Measurements from ENCODE around the gene IMPA2.
"Not testable (repeated sequence)": the region's sequence is repeated elsewhere in the genome, so short reads cannot be mapped to it uniquely, and the experiment has no call there.

IMPA2 gene

GRCh38 chr18:12030670-12031069 is 49.4 kb downstream of the IMPA2 start:
- no peak for DNase-seq

GRCh38 chr18:12031181-12031580 is 49.9 kb downstream of the IMPA2 start:
- no peak for DNase-seq

- DNase-seq: no peak
Observed at GRCh38 chr18:12031846-12032245, 50.5 kb downstream of the IMPA2 start.

- no peak for DNase-seq
Observed at GRCh38 chr18:12032786-12033642, 51.7 kb downstream of the IMPA2 start.

DNA sequence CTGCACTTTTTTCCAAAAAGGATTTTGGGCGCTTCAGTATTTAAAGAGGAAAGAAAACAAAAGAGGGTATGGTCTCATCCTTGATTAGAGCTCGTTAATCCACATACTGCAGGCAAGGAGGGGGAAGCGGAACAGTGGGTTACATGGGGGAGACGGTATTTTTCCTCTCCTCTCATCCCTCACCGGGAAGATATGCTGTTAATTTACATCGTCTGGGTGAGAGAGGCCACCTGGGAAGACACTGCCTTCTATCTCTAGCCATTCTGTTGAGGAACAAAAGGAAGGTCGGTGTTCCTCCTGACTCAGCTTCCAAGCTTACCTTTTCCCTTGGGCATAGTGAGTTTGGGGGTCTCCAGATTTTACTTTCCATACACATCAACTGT is 52.3 kb downstream of the IMPA2 start:
- no peak for DNase-seq

GRCh38 chr18:12034241-12035100 is 53.2 kb downstream of the IMPA2 start:
- peak; percentile 38 for DNase-seq

- DNase-seq: no peak
Observed at GRCh38 chr18:12035481-12035880, 54.2 kb downstream of the IMPA2 start.

- DNase-seq: no peak
Observed at GRCh38 chr18:12036201-12036751, 55.0 kb downstream of the IMPA2 start.

GRCh38 chr18:12038082-12038638 is 56.9 kb downstream of the IMPA2 start:
- DNase-seq: no peak

DNA sequence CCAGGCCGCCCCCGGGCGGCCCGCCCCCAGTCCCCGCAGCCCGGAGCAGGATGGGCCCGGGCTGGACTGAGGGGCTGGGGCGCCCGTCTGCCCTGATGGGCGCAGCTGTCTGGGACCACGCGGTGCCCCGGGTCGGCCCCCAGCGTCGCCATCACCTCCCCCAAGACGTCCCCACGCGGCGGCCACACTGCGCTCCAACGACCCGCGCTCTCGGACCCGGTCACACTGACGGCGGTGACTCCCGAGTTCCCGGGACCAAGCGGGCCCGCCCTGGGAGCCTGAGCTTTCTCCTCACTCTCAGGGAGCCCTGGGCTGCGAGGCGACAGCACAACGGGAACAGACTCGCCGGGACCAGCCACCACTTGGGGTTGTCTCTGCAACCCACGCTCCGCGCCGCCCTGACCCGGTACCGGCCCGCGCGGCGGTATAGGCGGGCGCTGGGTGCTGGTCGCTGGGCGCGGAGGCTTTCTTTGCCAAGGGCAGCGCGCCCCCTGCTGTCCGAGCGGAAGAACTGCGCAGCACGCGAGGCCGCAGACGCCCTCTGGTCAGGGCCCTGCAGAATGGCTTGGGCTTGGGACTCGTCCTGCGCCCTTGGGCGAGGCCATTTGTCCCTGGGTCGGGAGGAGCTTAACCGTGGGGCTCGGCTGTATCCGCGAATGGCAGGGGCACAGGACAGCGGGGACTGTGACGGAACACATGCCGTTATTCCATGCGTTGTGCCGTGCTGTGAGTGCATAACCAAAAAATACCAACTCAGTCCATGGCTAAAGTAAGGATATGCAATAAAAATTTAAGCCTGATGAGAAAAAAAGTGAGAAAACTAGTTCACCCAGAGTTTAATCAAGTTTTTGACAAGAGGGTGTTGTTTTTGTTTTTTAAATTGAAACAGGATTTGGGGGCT is 57.6 kb downstream of the IMPA2 start:
- peak; percentile 44 for DNase-seq

GRCh38 chr18:12039540-12039930 is 58.2 kb downstream of the IMPA2 start:
- not testable (repeated sequence) for DNase-seq

GRCh38 chr18:12041561-12041960 is 60.3 kb downstream of the IMPA2 start:
- DNase-seq: no peak

GRCh38 chr18:12043811-12044210 is 62.5 kb downstream of the IMPA2 start:
- no peak for DNase-seq

DNA sequence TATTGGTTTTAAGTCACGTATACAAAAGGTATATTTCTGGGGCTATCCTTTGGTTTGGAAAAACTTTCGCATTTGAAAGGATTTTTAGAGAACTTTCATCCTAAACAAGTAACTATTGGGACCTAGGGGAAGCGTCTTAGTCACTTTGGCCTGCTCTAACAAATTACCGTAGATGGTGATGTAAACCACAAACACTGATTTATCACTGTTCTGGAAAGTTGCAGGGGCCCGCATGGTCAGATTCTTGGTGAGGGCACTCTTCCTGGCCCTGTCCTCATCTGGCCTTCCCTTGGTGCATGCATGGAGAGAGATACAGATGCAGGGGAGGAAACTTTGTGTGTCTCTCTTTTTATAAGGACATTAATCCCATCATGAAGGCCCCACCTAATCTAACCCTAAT is 63.3 kb downstream of the IMPA2 start:
- DNase-seq: no peak

GRCh38 chr18:12046046-12046750 is 64.9 kb downstream of the IMPA2 start:
- no peak for DNase-seq

GRCh38 chr18:12046751-12047335 is 65.5 kb downstream of the IMPA2 start:
- DNase-seq: no peak

- no peak for DNase-seq
Observed at GRCh38 chr18:12048010-12048826, 66.9 kb downstream of the IMPA2 start.

- DNase-seq: no peak
Observed at GRCh38 chr18:12048827-12049175, 67.5 kb downstream of the IMPA2 start.

DNA sequence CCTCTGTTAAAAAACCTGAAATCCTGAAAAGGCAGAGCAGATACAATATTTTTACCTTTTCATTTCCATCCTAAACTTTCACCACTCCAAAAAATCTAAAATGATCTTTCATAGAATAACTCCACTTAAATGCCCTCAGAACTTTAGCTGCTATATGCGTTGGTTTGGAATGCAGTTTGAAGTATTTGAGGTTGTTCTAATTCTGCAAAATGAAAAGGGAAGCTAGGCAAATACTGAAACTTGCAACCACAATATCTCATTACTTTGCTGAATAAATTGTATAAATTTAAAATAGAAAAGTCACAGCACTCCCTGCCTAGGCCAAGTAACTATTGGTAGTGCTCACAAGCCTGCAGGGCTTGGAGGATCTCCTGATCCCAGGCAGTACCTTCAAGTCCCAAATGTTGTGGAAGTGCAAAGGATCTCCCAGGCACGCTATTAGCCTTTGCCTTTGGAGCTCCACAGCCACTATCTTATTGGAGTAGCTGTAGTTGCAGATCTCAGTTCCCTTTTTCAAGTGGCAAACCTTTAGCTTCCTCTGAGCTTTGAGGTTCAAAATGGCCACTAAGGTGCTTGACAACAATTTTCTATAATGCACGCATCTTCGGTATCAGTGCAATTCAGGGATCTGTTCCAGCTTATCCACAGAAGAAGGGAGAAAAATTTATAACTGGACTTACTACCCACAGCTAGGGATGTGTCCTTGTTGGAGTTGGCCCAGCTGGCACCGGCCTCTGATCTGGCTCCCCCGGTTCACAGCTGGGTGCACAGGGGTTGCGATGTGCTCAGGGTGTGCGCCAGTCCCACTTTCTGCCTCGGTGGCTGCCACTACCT is 68.9 kb downstream of the IMPA2 start:
- DNase-seq: peak; percentile 26

Data from GDM1 (cell line).